ENCODE measurements around the gene GPS1. TPM values are rescaled to one million over a fixed set of nuclear protein-coding genes. Genes with fewer than 3 reads are reported as not detected.
A peak's percentile ranks its signal among the peaks of the same experiment; 100 is the strongest.

The GPS1 gene
- total RNA-seq, 1 donor: 93.7 TPM

- no peak for TF ChIP-seq CTCF (IDR thresholded peaks at IDR 0.05; ENCODE audit: extremely low read depth, low read depth, low read length)
- DNase-seq (ENCODE audit: insufficient read length, low spot score, missing footprints): peak; percentile 76
- no peak overlapping the region for H3K27ac ChIP-seq (ENCODE audit: low read depth, low read length)
- no peak overlapping the region for H2AFZ ChIP-seq (ENCODE audit: low read length)
- H3K4me1 ChIP-seq (ENCODE audit: insufficient read depth, low read length): peaks cover 15% of the 10 kb centered on the region
- peaks cover 13% of the 10 kb centered on the region for H3K79me2 ChIP-seq (ENCODE audit: insufficient read depth, low read length)
- no peaks in the 10 kb centered on the region for H3K9me3 ChIP-seq (ENCODE audit: low read depth, low read length)
- no peak overlapping the region for H3K4me2 ChIP-seq (ENCODE audit: insufficient read depth, low read length)
- peaks cover 8% of the 10 kb centered on the region for H4K20me1 ChIP-seq (ENCODE audit: insufficient read depth, low read length)
- H3K36me3 ChIP-seq (ENCODE audit: insufficient read depth, low read length): peaks cover under 1% of the 10 kb centered on the region
- no peak overlapping the region for H3K4me3 ChIP-seq (ENCODE audit: insufficient read depth, low read length)
- no peaks in the 10 kb centered on the region for H3K27me3 ChIP-seq (ENCODE audit: insufficient read depth, low read length)
Measured at GRCh38 chr17:82101301-82101715, 49.6 kb downstream of the GPS1 start.

- peak; percentile 77 for DNase-seq (ENCODE audit: insufficient read length, low spot score, missing footprints)
- no peaks in the 10 kb centered on the region for H3K36me3 ChIP-seq (ENCODE audit: insufficient read depth, low read length)
- no peak overlapping the region for H3K4me3 ChIP-seq (ENCODE audit: insufficient read depth, low read length)
- TF ChIP-seq CTCF (IDR thresholded peaks at IDR 0.05; ENCODE audit: extremely low read depth, low read depth, low read length): no peak
- H3K27me3 ChIP-seq (ENCODE audit: insufficient read depth, low read length): no peaks in the 10 kb centered on the region
- no peaks in the 10 kb centered on the region for H3K9me3 ChIP-seq (ENCODE audit: low read depth, low read length)
- H3K4me1 ChIP-seq (ENCODE audit: insufficient read depth, low read length): peaks cover 8% of the 10 kb centered on the region
- no peak overlapping the region for H2AFZ ChIP-seq (ENCODE audit: low read length)
- peaks cover 1% of the 10 kb centered on the region for H4K20me1 ChIP-seq (ENCODE audit: insufficient read depth, low read length)
- peaks cover 5% of the 10 kb centered on the region for H3K79me2 ChIP-seq (ENCODE audit: insufficient read depth, low read length)
- H3K4me2 ChIP-seq (ENCODE audit: insufficient read depth, low read length): no peak overlapping the region
- H3K27ac ChIP-seq (ENCODE audit: low read depth, low read length): no peak overlapping the region
Measured at GRCh38 chr17:82101767-82102679, 50.3 kb downstream of the GPS1 start.

GRCh38 chr17:82103553-82104451 lies 52.1 kb downstream of the GPS1 start:
- no peaks in the 10 kb centered on the region for H3K36me3 ChIP-seq (ENCODE audit: insufficient read depth, low read length)
- H3K4me2 ChIP-seq (ENCODE audit: insufficient read depth, low read length): no peak overlapping the region
- H3K27ac ChIP-seq (ENCODE audit: low read depth, low read length): no peak overlapping the region
- peaks cover 7% of the 10 kb centered on the region for H3K4me1 ChIP-seq (ENCODE audit: insufficient read depth, low read length)
- H3K9me3 ChIP-seq (ENCODE audit: low read depth, low read length): no peaks in the 10 kb centered on the region
- no peak overlapping the region for H3K4me3 ChIP-seq (ENCODE audit: insufficient read depth, low read length)
- no peaks in the 10 kb centered on the region for H3K79me2 ChIP-seq (ENCODE audit: insufficient read depth, low read length)
- no peak for TF ChIP-seq CTCF (IDR thresholded peaks at IDR 0.05; ENCODE audit: extremely low read depth, low read depth, low read length)
- no peak overlapping the region for H2AFZ ChIP-seq (ENCODE audit: low read length)
- H4K20me1 ChIP-seq (ENCODE audit: insufficient read depth, low read length): no peaks in the 10 kb centered on the region
- no peaks in the 10 kb centered on the region for H3K27me3 ChIP-seq (ENCODE audit: insufficient read depth, low read length)
- peak; percentile 87 for DNase-seq (ENCODE audit: insufficient read length, low spot score, missing footprints)

Data from osteoblast (primary cell).